HCT116 (cell line): ENCODE results near the gene WNK2. TPM values are rescaled to one million over a fixed set of nuclear protein-coding genes. Genes with fewer than 3 reads are reported as not detected.
A peak's percentile ranks its signal among the peaks of the same experiment; 100 is the strongest.

Source experiments
- ATAC-seq: fragments of 200-7000 bp; cut with Tn5 transposase; 2 replicates; pipeline ENCODE4 v1.9.1; 2020; ENCODE audit warnings: mild to moderate bottlenecking, moderate library complexity
- BruUV-seq: library from RNA; stranded (reverse); fragments of 400-500 nt; replicated peaks from 2 replicates; lab custom pipeline; 2021; lab: Mats Ljungman, UMichigan
- CTCF ChIA-PET: fragments of 300-600 bp; sonication (Branson Sonifier 250); formaldehyde crosslinking; loops from one replicate; lab custom pipeline; 2021; ENCODE audit warnings: antibody characterized with exemption; lab: Charles Lee
- POLR2A ChIA-PET: fragments of 300-600, 350-600 bp; sonication (Branson Sonifier 250); formaldehyde crosslinking; loops from one replicate; lab custom pipeline; 2021; ENCODE audit warnings: antibody characterized with exemption; lab: Charles Lee
- RAD21 ChIA-PET, 2 experiments: fragments of 300-600 bp; sonication (Branson Sonifier 250); formaldehyde crosslinking; loops; one replicate each; lab custom pipeline; 2023; ENCODE audit warnings: low total read pairs in 2 of 2; ENCODE audit not compliant: uncharacterized antibody in 2 of 2, unreplicated experiment in 2 of 2, low non-redundant PET in 1 of 2; lab: Charles Lee
- DNase-seq: peaks from one replicate; pipeline ENCODE4 v3.0.0-alpha.2; 2010; ENCODE audit warnings: low read depth, low spot score
- H2AFZ ChIP-seq: fragments of 200-600 bp; shearing (Covaris generic), sonication (generic); 2 replicates; pipeline ENCODE4 v1.6.1; 2017; ENCODE audit warnings: low read depth, mixed run types, mixed read lengths, antibody characterized with exemption, low read length; ENCODE audit not compliant: poor library complexity, severe bottlenecking
- H3K27ac ChIP-seq: 2 replicates; pipeline ENCODE4 v1.5.1; 2012; ENCODE audit warnings: low read depth, low read length
- H3K27me3 ChIP-seq: fragments of 200-600 bp; sonication (generic); 2 replicates; pipeline ENCODE4 v1.6.1; 2016; ENCODE audit warnings: mixed run types, low read length, mixed read lengths; ENCODE audit not compliant: insufficient read depth
- H3K36me3 ChIP-seq, 2 experiments: fragments of 200-500 bp in 1 of 2; fragments of 200-600 bp in 1 of 2; sonication (Bioruptor generic) in 1 of 2; sonication (generic) in 1 of 2; 2 replicates each; pipeline versions ENCODE4 v1.5.1 to v1.6.1; 2014 to 2016; ENCODE audit warnings: low read length in 2 of 2, inconsistent platforms in 1 of 2, mixed read lengths in 1 of 2, mixed run types in 1 of 2; ENCODE audit not compliant: insufficient read depth in 2 of 2, control insufficient read depth in 1 of 2
- H3K4me1 ChIP-seq, 2 experiments: fragments of 200-600 bp in 1 of 2; sonication (generic) in 1 of 2; 2 replicates each; pipeline versions ENCODE4 v1.5.1 to v1.6.1; 2012 to 2017; ENCODE audit warnings: low read length in 2 of 2, inconsistent platforms in 1 of 2, mild to moderate bottlenecking in 1 of 2, mixed read lengths in 1 of 2, mixed run types in 1 of 2, moderate library complexity in 1 of 2; ENCODE audit not compliant: insufficient read depth in 2 of 2, control insufficient read depth in 1 of 2
- H3K4me2 ChIP-seq: fragments of 200-600 bp; sonication (generic); 2 replicates; pipeline ENCODE4 v1.6.1; 2017; ENCODE audit warnings: mixed run types, low read length, mixed read lengths
- H3K4me3 ChIP-seq, 2 experiments: fragments of 200-600 bp in 1 of 2; sonication (generic) in 1 of 2; replicated peaks in 1 of 2; 2 replicates each; pipeline ENCODE4 v1.5.1; 2011 to 2016; ENCODE audit warnings: low read length in 2 of 2, control low read depth in 1 of 2, low read depth in 1 of 2, mild to moderate bottlenecking in 1 of 2, mixed read lengths in 1 of 2, mixed run types in 1 of 2
- H3K79me2 ChIP-seq: fragments of 200-600 bp; sonication (generic); 2 replicates; pipeline ENCODE4 v1.6.1; 2017; ENCODE audit warnings: mild to moderate bottlenecking, mixed run types, low read length, moderate library complexity, mixed read lengths; ENCODE audit not compliant: insufficient read depth
- H3K9ac ChIP-seq: fragments of 200-600 bp; sonication (generic); 2 replicates; pipeline ENCODE4 v1.6.1; 2016; ENCODE audit warnings: low read length, mixed read lengths
- H3K9me2 ChIP-seq: fragments of 200-600 bp; sonication (generic), shearing (Covaris generic); 2 replicates; pipeline ENCODE4 v1.6.1; 2017; ENCODE audit warnings: mixed run types, mild to moderate bottlenecking, moderate library complexity; ENCODE audit not compliant: insufficient read depth
- H3K9me3 ChIP-seq, 2 experiments: fragments of 200-500 bp in 1 of 2; fragments of 200-600 bp in 1 of 2; sonication (Bioruptor generic) in 1 of 2; sonication (generic) in 1 of 2; 2 replicates each; pipeline ENCODE4 v1.6.1; 2014 to 2017; ENCODE audit warnings: low read length in 2 of 2, mixed read lengths in 2 of 2, inconsistent platforms in 1 of 2, low read depth in 1 of 2, mild to moderate bottlenecking in 1 of 2, mixed run types in 1 of 2, moderate library complexity in 1 of 2; ENCODE audit not compliant: control insufficient read depth in 1 of 2, insufficient read depth in 1 of 2
- H4K20me1 ChIP-seq: fragments of 200-600 bp; sonication (generic), shearing (Covaris generic); 2 replicates; pipeline ENCODE4 v1.6.1; 2017; ENCODE audit warnings: mixed run types, mild to moderate bottlenecking, moderate library complexity; ENCODE audit not compliant: insufficient read depth
- ATF3 ChIP-seq: IDR thresholded peaks from 2 replicates; pipeline ENCODE4 v1.6.1; 2012
- CEBPB ChIP-seq: IDR thresholded peaks from 2 replicates; pipeline ENCODE4 v1.6.1; 2012; ENCODE audit warnings: low read depth
- ELF1 ChIP-seq: IDR thresholded peaks from 2 replicates; pipeline ENCODE4 v1.6.1; 2012; ENCODE audit warnings: low read depth, borderline replicate concordance
- EZH2 ChIP-seq: fragments of 200-600 bp; sonication (generic); IDR thresholded peaks from 2 replicates; pipeline ENCODE4 v1.6.1; 2017; ENCODE audit warnings: antibody characterized with exemption, mixed run types
- EZH2phosphoT487 ChIP-seq: fragments of 200-600 bp; IDR thresholded peaks from 2 replicates; pipeline ENCODE4 v1.6.1; 2018; ENCODE audit warnings: antibody characterized with exemption, borderline replicate concordance
- FOSL1 ChIP-seq: IDR thresholded peaks from 2 replicates; pipeline ENCODE4 v1.6.1; 2012; ENCODE audit warnings: low read depth
- JUND ChIP-seq: IDR thresholded peaks from 2 replicates; pipeline ENCODE4 v1.6.1; 2012
- POLR2A ChIP-seq: IDR thresholded peaks from 2 replicates; pipeline ENCODE4 v1.7.0; 2011; ENCODE audit warnings: borderline replicate concordance; ENCODE audit not compliant: insufficient read depth, insufficient read length; ENCODE audit errors: extremely low read depth
- POLR2AphosphoS5 ChIP-seq: IDR thresholded peaks from 2 replicates; pipeline ENCODE4 v1.6.1; 2011; ENCODE audit warnings: mild to moderate bottlenecking, low read depth, low read length, moderate library complexity
- SIN3A ChIP-seq: IDR thresholded peaks from 2 replicates; pipeline ENCODE4 v1.6.1; 2012; ENCODE audit warnings: low read depth
- SP1 ChIP-seq: IDR thresholded peaks from 2 replicates; pipeline ENCODE4 v1.6.1; 2012; ENCODE audit warnings: low read depth
- SRF ChIP-seq: IDR thresholded peaks from 2 replicates; pipeline ENCODE4 v1.6.1; 2012; ENCODE audit warnings: low read depth
- TCF7L2 ChIP-seq: IDR thresholded peaks from 2 replicates; pipeline ENCODE4 v1.7.0; 2011; ENCODE audit warnings: borderline replicate concordance, inconsistent platforms; ENCODE audit not compliant: insufficient read depth, insufficient read length; ENCODE audit errors: extremely low read depth
- ZFX ChIP-seq: fragments of 450-650 bp; IDR thresholded peaks from 2 replicates; pipeline ENCODE4 v1.6.1; 2017
- ZNF274 ChIP-seq: fragments of 200-500 bp; sonication (Bioruptor generic); IDR thresholded peaks from 2 replicates; pipeline ENCODE4 v1.6.1; 2014; ENCODE audit warnings: mild to moderate bottlenecking, low read depth, low read length, inconsistent platforms
- intact Hi-C: fragments of 100-400 bp; cut with micrococcal nuclease; formaldehyde crosslinking; loops from 2 replicates; pipeline ENCODE4 v1.10.0; 2022
- total RNA-seq: library from RNA; stranded (reverse); gene quantifications from one replicate; pipeline ENCODE4 v1.2.1, GENCODE V29; 2021; ENCODE audit not compliant: unreplicated experiment
- TF ChIP-seq, protein P1 (sequence below): IDR thresholded peaks from 2 replicates; pipeline ENCODE4 v1.6.1; 2012

Gene WNK2
- total RNA-seq, 1 experiment from 2014 or later: 24.4 TPM

GRCh38 chr9:93186215-93186945 lies 2.4 kb downstream of the WNK2 start:
- Histone ChIP-seq H3K9ac (no peak overlapping the region), H3K9me3 (no peaks in the 10 kb centered on the region), H2AFZ (no peak overlapping the region), H3K36me3 (no peaks in the 10 kb centered on the region; a peak in 1 of 4 replicates), H3K27me3 (no peaks in the 10 kb centered on the region), H3K9me2 (no peaks in the 10 kb centered on the region), H3K79me2 (peaks cover 31% of the 10 kb centered on the region; the same call in 1 of the 2 replicates), H4K20me1 (no peaks in the 10 kb centered on the region), H3K4me1 (peaks cover 5 to 10% of the 10 kb centered on the region in 2 experiments), H3K4me3 (no peak overlapping the region), H3K27ac (no peak overlapping the region), H3K4me2 (no peak overlapping the region)
- DNase-seq: no peak
- ChIA-PET CTCF (interaction anchor here (1.2 kb wide), 1 partner anchor 93 kb away, joined by 3 read pairs; no protein-coding TSS in a partner anchor), RAD21 (no interaction called here), POLR2A (no interaction called here)
- TF ChIP-seq JUND (no peak), EZH2 (no peak), POLR2A (no peak), ZNF274 (no peak), SIN3A (no peak), TCF7L2 (no peak), EZH2phosphoT487 (no peak), CEBPB (no peak)
- TSS peak; percentile 47 for BruUV-seq
- intact Hi-C loops: no loop called here
- no peak for ATAC-seq

DNA sequence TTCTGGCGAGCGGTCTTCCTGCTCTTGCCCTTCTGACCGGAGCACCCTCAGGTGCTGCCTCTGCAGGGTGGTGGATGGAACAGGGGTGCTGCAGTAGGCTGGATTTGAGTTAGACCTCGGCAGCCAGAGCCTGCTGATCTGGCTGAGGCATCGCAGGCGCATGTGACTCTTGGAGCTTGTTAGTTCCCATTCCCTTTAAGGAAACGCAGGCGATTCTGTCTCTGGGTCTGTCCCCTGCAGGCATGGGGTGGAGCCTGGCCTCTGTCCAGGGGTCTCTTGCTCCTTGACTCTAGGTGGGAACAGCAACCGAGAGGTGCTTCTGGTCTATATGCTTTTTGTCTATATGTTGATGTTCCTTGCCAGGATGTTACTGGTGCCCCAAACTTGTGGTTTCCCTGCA lies 3.1 kb downstream of the WNK2 start:
- DNase-seq (no peak), ATAC-seq (no peak)
- Histone ChIP-seq H2AFZ (no peak overlapping the region), H4K20me1 (no peaks in the 10 kb centered on the region), H3K9me2 (no peaks in the 10 kb centered on the region), H3K4me1 (peaks cover 5 to 10% of the 10 kb centered on the region in 2 experiments), H3K36me3 (no peaks in the 10 kb centered on the region; a peak in 1 of 4 replicates), H3K9me3 (no peaks in the 10 kb centered on the region), H3K27ac (no peak overlapping the region), H3K79me2 (peaks cover 33% of the 10 kb centered on the region; the same call in 1 of the 2 replicates), H3K9ac (no peak overlapping the region), H3K4me2 (no peak overlapping the region), H3K4me3 (no peak overlapping the region), H3K27me3 (no peaks in the 10 kb centered on the region)
- TF ChIP-seq TCF7L2 (no peak), ELF1 (no peak), ATF3 (no peak), POLR2AphosphoS5 (no peak), FOSL1 (no peak), EZH2 (no peak), POLR2A (no peak), ZFX (no peak), SP1 (no peak), SRF (no peak), EZH2phosphoT487 (no peak), CEBPB (no peak), JUND (no peak)
- TF ChIP-seq, protein P1, sequence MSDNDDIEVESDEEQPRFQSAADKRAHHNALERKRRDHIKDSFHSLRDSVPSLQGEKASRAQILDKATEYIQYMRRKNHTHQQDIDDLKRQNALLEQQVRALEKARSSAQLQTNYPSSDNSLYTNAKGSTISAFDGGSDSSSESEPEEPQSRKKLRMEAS: no peak
- no TSS peak for BruUV-seq
- intact Hi-C loops: no loop called here
- ChIA-PET POLR2A (no interaction called here), RAD21 (no interaction called here), CTCF (no interaction called here)
